T-helper 1 cell (primary cell): ENCODE data around the gene LDAF1.
"Not testable (repeated sequence)": the region's sequence is repeated elsewhere in the genome, so short reads cannot be mapped to it uniquely, and the experiment has no call there.

Experiments used
- DNase-seq, 5 donors: peaks; one replicate each; pipeline ENCODE4 v3.0.0-alpha.2; 2012 to 2020

The LDAF1 gene

DNA sequence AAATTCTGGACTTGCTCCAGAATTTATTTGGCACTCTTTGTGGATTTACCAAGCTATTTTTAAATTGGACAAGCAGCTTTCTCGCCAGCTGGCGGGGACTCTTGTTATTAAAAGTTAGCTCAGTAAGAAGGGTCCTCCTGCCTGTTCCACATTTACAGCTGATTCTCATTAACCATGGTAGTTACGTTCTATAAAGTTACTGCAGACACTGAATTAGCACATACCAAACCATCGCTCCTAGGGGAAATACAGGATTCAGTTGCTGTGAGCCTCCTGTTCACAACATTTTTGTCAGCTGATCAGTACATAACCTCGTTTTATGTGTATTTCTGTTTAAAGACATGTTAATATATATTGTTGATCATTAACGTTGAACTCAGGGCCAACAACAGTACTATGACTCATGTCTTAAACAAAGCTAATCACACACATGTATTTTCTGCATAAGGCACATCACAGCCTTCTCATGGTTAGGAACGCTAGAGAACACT is 4.2 kb downstream of the LDAF1 start:
- no peak for DNase-seq

DNA sequence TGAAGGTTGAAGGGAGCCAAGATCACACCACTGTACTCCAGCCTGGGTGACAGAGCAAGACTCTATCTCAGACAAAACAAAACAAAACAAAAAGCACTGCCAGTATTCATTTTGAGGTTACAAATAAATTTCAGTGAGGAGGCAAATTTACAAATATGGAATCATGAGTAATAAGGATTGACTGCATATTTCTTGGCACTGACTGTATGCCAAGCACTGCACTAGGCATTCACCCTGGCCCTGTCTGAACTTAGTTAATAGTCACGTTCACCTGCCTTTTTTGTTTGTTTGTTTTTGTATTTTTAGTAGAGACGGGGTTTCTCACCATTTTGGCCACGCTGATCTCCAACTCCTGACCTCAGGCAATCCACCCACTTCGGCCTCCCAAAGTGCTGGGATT is 5.1 kb downstream of the LDAF1 start:
- DNase-seq: no peak

- DNase-seq: no peak
These were observed 6.2 kb downstream of the LDAF1 start for GRCh38 chr16:21164521-21165168.

DNA sequence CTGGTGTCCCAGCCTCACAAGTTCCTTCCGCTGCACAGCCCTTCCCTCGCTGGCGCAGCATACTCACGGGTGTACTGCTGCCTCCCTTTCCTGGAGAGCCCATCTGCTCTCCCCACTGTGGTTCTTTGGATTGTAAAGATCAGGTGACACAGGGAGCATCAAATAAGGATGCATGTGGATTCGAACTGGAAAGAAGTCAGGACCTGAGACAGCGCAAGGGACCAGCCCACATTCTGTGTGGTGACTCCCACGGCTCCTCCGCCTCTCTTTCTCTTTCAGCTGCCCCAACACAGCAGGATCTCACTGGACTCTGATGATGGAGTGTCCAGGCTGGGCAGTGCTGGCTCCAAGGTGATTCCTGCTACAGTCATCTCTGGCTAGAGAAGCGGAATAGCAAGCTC is 8.1 kb downstream of the LDAF1 start:
- no peak for DNase-seq

GRCh38 chr16:21167360-21167759 is 8.9 kb downstream of the LDAF1 start:
- DNase-seq: no peak

DNA sequence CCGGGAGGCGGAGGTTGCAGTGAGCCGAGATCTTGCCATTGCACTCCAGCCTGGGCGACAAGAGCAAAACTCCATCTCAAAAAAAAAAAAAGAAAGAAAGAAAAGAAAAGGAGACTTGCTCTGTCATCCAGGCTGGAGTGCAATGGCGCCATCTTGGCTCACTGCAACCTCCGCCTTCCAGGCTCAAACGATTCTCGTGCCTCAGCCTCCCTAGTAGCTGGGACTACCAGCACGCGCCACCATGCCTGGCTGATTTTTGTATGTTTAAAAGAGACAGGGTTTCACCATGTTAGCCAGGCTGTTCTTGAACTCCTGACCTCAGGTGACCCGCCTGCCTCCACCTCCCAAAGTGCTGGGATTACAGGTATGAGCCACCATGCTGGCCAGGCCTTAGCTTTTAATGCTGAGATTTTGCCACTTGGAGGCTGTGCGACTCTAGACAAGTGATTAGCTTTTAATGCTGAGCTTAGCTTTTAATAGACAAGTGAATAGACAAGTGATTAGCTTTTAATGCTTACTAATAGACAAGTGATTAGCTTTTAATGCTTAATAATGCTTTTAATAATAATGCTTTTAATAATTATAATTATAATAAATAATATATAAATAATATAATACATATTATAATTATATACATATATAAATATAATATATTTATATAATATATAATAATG is 9.6 kb downstream of the LDAF1 start:
- DNase-seq: no peak

DNA sequence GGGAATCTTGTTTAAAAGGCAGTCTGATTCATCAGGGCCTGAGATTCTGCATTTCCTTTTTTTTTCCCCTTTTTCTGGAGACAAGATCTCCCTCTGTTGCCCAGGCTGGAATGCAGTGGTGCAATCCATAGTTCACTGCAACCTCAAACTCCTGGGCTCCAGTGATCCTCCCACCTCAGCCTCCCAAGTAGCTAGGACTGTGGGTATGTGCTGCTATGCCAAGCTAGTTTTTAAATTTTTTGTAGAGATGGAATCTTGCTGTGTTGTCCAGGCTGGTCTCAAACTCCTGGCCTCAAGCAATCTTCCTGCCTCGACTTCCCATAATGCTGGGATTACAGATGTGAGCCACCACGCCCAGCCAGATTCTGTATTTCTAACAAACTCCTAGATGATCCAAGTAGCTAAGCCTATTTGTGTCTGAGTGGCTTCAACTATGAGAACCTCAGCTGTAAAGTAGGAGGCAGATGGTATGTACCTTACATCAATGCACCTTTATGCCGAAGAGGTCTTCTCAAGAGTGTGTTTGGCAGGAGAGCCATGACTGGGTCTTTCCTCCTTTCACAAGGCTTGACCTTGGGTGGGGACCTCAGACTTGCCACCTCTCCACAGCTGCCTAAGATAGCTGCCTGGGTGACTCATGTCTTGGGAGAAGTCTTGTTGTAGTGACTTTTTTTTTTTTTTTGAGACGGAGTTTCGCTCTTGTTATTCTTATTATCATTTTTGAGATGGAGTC is 10.9 kb downstream of the LDAF1 start:
- DNase-seq: no peak

DNA sequence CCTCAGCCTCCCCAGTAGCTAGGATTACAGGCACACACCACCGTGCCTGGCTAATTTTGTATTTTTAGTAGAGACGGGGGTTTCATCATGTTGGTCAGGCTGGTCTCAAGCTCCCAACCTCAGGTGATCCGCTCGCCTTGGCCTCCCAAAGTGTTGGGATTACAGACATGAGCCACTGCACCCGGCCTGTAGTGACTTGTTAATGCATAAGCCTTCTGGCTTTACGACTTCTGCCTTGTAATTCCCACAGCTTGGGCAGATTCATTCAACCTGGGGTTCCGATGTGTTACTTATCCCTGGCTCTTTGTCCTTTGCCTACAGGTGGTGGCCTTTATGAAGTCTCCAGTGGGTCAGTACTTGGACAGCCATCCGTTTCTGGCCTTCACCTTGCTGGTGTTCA is 11.6 kb downstream of the LDAF1 start:
- not testable (repeated sequence) for DNase-seq

DNA sequence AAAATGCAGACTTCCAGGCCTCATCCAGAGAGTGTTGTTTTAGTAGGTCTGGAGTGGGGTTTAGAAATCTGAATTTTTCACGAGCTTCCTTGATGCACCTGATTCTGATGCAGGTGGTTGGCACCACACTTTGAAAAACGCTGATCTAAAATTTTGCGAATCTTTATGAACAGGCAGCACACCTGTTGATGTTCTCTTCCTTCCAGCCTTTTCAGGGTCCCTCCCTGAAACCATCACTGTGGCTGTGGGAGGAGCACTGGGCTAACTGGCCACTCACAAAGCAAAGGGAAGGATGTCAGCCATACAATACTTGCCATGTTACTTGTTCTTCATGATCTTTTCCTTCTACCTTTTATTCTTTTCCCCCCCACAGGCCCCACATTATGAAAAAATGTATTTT is 14.2 kb downstream of the LDAF1 start:
- DNase-seq: no peak

- DNase-seq: no peak
These were observed 16.9 kb downstream of the LDAF1 start for GRCh38 chr16:21175397-21175796.

DNA sequence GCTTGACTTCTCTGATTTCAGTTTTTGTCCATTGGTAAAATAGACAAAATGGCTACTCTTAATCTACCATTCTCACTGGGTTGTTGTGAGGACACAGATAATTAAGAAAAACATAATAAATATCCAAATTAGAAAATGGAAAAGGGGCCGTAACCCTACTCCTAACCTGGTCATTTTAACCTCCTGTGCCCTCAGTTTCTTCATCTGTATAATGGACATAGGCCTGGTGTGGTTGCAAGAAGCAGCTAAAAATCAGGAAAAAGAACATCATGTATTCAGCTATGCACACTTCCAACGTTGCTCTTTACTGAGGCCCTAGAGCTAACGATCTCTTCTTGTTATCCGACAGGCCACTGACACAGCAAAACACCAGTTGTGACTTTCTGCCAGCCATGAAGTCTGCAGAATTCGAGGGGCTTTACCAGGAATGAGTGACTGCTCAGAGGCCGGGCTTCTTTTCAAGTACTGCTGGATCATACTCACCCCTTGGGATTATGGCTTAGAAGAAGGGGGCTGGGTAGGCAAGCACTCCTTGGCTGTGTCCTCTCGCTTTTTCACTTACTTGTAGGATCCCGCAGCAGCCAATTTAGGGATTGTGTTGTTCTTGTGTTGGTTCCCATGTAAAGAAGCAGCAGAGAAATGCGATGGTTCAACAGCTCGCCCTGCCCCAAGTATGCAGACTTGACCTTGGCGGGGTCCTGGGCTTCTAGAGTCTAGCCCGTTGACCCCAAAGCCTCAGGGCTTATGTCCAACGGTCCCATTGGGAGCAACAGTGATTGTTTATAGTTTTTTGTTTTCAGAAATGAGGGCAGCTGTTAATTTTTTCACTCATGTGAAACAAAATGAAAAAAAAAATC is 20.9 kb downstream of the LDAF1 start:
- no peak for DNase-seq

- DNase-seq: no peak
These were observed 21.5 kb downstream of the LDAF1 start for GRCh38 chr16:21179983-21180365.

DNA sequence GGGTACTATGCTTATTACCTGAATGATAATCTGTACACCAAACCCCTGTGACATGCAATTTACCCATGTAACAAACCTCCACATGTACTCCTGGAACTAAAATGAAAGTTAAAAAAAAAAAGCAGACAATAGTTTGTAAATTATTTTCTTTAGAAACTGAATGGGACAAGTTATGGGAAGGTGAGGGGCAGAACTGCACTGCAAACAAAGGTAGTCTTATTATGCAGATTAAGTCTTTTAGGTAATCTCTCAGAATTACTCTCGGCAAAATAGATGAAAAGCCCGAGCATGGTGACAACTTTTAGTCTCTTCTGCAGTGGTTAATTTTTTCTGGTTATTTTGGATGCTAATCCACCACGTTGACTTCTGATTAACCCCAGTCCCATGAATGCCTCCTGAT is 25.5 kb downstream of the LDAF1 start:
- no peak for DNase-seq

DNA sequence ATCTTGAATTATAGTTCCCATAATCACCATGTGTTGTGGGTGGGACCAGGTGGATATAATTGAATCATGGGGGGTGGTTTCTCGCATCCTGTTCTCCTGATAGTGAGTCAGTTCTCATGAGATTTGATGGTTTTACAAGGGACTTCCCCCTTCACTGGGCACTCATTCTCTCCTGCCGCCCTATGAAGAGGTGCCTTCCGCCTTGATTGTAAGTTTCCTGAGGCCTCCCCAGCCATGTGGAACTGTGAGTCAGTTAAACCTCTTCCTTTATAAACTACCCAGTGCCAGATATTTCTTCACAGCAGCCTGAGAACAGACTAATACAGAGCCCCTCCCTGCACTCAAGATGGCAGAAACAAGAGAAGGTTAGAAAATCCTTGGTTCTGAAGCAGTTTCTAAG is 26.4 kb downstream of the LDAF1 start:
- no peak for DNase-seq

DNA sequence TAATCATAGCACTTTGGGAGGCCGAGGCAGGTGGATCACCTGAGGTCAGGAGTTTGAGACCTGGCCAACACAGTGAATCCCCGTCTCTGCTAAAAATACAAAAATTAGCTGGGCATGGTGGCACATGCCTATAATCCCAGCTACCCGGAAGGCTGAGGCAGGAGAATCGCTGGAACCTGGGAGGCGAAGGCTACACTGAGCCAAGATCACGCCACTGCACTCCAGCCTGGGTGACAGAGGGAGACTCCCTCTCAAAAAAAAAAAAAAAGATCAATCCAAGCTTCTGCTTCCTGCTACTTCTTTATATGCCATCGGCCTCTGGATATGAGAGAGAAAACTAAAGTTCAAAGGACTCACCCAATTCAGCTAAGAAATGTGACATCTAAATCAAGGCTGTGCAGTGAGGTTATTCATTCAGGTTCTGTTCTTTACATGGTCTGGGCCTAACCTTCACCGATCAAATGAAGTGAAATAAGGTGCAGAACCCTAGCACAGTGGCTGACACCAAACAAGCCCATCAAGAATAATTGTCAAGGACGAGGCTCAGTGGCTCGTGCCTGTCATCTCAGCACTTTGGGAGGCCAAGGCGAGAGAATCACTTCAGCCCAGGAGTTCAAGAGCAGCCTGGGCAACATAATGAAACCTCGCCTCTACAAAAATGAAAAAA is 27.3 kb downstream of the LDAF1 start:
- DNase-seq: no peak

GRCh38 chr16:21186326-21186691 is 27.8 kb downstream of the LDAF1 start:
- DNase-seq: no peak

- DNase-seq: no peak
These were observed 30.8 kb downstream of the LDAF1 start for GRCh38 chr16:21189311-21189710.

GRCh38 chr16:21190013-21190412 is 31.5 kb downstream of the LDAF1 start:
- DNase-seq: no peak

DNA sequence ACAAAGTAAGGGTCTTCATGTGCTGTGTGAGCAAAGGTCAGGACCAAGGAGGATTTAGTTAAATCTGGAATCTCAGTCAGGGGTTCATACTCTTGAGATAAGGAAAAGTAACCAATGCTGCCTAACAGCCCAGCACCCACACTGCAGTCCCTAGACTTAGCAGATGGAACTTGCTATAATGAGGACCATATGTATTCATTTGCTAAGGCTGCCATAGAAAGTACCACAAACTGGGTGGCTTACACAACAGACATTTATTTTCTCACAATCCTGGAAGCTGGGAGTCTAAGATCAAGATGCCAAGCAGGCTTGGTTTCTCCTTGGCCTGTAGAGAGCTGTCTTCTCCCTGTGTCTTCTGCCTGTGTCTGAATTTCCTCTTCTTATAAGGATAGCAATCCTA is 32.1 kb downstream of the LDAF1 start:
- no peak for DNase-seq

DNA sequence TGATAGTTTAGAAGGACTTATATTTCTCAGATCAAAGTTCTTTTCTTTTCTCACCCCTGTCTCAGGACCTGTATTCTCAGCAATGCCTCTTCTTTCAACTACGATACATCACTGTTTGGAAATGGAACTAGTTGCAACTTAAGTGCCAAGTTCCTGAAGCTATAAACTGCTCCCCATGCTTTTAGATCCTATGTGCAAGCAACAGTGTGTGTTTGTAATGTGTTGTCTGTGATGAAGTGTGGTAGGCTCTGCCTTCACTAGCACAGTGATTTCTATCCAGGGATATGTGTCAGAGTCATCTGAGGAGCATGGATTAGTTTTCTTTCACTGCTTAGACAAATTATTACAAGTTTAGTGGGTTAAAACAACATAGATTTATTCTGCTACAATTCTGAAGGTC is 34.5 kb downstream of the LDAF1 start:
- DNase-seq: no peak

GRCh38 chr16:21194771-21195301 is 36.4 kb downstream of the LDAF1 start:
- no peak for DNase-seq

DNA sequence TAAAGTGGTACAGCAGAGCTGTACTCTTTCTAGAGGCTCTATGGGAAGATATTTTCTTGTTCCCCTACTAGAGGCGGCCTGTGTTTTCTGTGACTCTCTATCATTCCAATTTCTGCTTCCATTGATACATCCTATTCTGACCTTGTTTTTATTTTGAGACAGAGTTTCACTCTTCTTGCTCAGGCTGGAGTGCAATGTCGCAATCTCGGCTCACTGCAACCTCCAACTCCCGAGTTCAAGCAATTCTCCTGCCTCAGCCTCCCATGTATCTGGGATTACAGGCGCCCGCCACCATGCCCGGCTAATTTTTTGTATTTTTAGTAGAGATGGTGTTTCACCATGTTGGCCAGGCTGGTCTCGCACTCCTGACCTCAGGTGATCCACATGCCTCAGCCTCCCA is 36.9 kb downstream of the LDAF1 start:
- not testable (repeated sequence) for DNase-seq
